ENCODE measurements around the gene UNC79. TPM values are rescaled to one million over a fixed set of nuclear protein-coding genes. Genes with fewer than 3 reads are reported as not detected.

The UNC79 gene
- total RNA-seq, 2 experiments from 2014 or later, result 0.02 TPM; not detected in 1

DNA sequence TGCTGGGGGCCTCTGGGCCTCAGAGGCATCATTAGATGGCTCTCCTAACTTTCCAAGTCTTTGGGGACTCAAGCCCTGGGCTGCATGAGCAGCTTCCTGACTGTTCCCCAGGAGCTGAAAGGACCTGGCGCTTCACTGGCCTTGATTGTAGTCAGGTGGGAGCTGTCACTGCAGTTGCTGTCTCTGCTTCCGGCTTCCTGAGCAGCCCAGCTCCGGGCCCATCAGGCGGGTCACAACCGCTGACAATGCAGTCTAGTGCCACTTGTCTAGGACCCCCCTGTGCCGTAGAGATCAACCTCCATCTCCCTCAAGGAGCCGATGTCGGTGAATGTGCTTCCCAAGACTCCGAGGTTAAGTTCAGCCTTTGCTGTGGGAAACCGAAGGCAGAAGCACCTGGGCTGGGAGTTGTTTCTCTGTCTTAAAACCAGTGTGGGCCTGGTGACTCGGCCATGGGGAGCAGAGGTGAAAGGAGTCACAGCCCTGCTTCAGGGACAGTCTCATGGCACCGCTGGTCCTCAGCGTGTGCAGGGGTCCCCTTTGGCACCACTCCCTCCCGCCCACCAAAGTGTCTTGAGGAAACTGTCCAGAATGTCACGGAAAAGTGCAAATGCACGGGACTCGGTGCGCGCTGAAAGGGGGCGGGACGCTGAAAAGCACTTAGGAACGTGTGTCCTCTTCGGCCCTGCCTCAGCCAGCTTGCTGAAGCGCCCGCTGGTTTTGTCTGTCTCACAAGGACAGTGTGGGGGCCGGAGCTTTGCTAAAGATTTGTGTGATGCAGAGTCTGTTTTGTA lies 312.7 kb downstream of the UNC79 start:
- Mint-ChIP-seq H3K4me1 (no peaks in the 10 kb centered on the region), H3K27me3 (peaks cover 3% of the 10 kb centered on the region)

DNA sequence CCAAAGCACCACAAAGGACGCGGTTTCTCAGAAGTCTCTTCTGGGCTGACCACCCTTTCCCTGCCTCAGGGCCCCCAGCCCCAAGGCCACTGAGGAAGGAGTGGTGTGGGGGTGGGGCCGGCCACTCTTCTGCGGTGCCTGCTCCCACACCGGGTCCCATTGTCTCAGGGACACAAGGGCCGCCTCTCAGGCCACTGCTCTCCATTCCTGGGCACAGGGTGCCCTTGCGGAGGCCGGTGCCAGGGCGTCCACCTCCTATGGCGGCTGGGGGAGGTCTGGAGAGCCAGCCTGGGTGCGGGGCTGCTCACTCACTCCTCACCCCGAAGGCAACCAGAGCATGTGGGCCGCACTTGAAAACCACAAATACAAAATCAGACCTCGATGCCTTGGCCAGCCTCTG lies 313.4 kb downstream of the UNC79 start:
- Mint-ChIP-seq H3K4me1 (no peaks in the 10 kb centered on the region), H3K27me3 (peaks cover 3% of the 10 kb centered on the region), H3K36me3 (no peaks in the 10 kb centered on the region), H3K4me3 (no peak overlapping the region), H3K9me3 (ENCODE audit: low read depth) (no peaks in the 10 kb centered on the region), H3K27ac (no peak overlapping the region)
- CTCF ChIA-PET, result no interaction called here
- DNase-seq (no peak), ATAC-seq (no peak)

More for the DNA sequence above, 312.7 kb downstream of the UNC79 start:
- Mint-ChIP-seq H3K4me3 (no peak overlapping the region), H3K27ac (no peak overlapping the region), H3K36me3 (no peaks in the 10 kb centered on the region), H3K9me3 (ENCODE audit: low read depth) (no peaks in the 10 kb centered on the region)
- CTCF ChIA-PET, result no interaction called here
- ATAC-seq (no peak), DNase-seq (no peak)

DNA sequence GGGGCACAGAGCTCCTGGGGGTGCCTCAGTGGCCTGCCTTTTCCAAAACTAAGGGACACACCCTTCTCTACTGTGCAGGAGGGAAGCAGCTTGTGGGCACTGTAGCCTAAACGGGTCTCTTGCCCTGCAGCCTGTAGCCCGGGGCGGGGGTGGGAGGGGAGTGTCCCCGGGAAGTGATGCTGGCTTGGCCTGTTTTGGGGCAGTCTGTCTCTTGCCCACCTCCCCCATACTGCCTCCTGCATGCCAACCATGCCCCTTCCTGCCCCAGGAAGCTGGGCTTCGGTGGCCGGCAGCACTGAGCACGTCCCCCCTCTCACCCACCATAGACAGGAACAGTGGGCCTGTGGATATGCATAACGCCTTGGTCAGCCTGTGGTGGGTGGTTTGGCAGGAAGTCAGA lies 314.1 kb downstream of the UNC79 start:
- H3K4me1 Mint-ChIP-seq, result no peaks in the 10 kb centered on the region
- H3K27me3 Mint-ChIP-seq, result no peaks in the 10 kb centered on the region
- DNase-seq, result no peak
- H3K9me3 Mint-ChIP-seq (ENCODE audit: low read depth), result no peaks in the 10 kb centered on the region
- ATAC-seq, result no peak
- CTCF ChIA-PET, result no interaction called here
- no peak overlapping the region for H3K4me3 Mint-ChIP-seq
- no peaks in the 10 kb centered on the region for H3K36me3 Mint-ChIP-seq
- no peak overlapping the region for H3K27ac Mint-ChIP-seq

DNA sequence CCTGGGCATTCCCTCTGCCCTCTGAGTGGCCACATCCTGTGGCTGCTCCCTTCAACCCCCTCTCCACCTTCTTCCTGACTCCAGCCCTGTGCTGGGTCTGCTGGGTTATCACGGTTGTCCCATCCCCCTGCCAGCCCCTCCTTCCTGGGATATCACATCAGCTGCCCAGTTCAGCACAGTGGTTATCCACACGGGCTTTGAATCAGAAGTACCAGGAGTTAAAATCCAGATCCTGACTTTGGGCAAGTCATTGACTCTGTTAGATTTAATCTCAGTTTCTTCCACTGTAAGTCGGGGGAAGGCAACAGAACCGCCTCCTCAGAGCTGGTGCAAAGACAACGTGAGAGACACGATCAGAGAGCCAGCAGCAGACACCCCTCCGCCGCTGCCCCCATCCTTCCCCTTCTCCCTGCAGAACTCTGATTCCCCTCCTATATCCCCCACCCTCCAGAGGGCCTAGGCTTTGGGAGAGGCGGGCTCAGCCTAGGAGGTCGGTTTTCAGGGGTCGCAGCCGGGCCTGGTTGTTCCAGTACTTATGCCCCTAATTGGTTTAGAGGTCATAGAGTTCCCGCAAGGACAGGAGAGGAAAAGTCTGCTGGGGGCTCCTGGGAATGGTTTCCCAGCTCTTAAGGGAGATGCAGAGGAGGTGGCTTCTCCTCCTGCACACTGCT lies 315.0 kb downstream of the UNC79 start:
- H3K9me3 Mint-ChIP-seq (ENCODE audit: low read depth), result no peaks in the 10 kb centered on the region
- no peaks in the 10 kb centered on the region for H3K36me3 Mint-ChIP-seq
- no peak overlapping the region for H3K4me3 Mint-ChIP-seq
- DNase-seq (no peak), ATAC-seq (no peak)
- H3K27ac Mint-ChIP-seq, result no peak overlapping the region
- CTCF ChIA-PET, result no interaction called here
- no peaks in the 10 kb centered on the region for H3K4me1 Mint-ChIP-seq
- H3K27me3 Mint-ChIP-seq, result no peaks in the 10 kb centered on the region

DNA sequence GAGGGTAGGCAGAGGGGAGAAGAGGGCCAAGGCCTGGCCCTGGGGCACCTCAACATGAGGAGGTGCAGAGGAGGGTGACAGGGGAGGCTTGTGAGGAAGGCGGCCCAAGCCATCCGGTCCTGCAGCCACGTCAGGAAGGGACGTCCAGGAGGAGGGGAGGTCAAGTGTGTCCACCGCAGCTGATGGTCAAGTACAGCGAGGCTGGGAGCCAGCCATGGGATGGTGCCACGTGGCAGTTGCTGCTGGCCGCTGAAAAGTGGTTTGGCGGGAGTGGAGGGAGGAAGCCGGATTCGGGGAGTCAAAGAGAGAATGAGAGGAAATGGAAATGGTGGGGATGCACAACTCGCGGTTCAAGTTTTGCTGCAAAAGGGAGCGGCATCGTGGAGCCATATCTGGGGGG lies 316.4 kb downstream of the UNC79 start:
- H3K4me1 Mint-ChIP-seq, result no peaks in the 10 kb centered on the region
- no peaks in the 10 kb centered on the region for H3K9me3 Mint-ChIP-seq (ENCODE audit: low read depth)
- ATAC-seq, result no peak
- H3K27me3 Mint-ChIP-seq, result no peaks in the 10 kb centered on the region
- H3K4me3 Mint-ChIP-seq, result no peak overlapping the region
- H3K27ac Mint-ChIP-seq, result no peak overlapping the region
- CTCF ChIA-PET, result no interaction called here
- no peak for DNase-seq
- no peaks in the 10 kb centered on the region for H3K36me3 Mint-ChIP-seq

DNA sequence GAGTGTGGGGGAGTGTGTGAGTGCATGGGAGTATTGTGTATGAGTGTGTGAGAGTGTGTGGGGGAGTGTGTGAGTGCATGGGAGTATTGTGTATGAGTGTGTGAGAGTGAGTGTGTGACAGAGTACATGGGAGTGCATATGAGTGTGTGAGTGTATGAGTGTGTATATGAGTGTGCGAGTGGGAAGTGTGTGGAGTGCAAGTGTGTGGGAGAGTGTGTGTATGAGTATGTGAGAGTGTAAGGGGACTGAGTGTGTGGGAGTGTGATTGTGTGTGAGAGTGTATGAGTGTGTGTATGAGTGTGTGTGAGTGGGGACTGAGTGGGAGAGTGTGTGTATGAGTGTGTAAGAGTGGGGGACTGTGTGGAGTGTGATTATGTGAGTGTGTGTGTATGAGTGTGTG lies 316.8 kb downstream of the UNC79 start:
- CTCF ChIA-PET, result no interaction called here
- Mint-ChIP-seq H3K9me3 (ENCODE audit: low read depth) (no peaks in the 10 kb centered on the region), H3K27me3 (no peaks in the 10 kb centered on the region), H3K36me3 (no peaks in the 10 kb centered on the region), H3K4me1 (no peaks in the 10 kb centered on the region), H3K27ac (no peak overlapping the region), H3K4me3 (no peak overlapping the region)
- DNase-seq (no peak), ATAC-seq (no peak)

DNA sequence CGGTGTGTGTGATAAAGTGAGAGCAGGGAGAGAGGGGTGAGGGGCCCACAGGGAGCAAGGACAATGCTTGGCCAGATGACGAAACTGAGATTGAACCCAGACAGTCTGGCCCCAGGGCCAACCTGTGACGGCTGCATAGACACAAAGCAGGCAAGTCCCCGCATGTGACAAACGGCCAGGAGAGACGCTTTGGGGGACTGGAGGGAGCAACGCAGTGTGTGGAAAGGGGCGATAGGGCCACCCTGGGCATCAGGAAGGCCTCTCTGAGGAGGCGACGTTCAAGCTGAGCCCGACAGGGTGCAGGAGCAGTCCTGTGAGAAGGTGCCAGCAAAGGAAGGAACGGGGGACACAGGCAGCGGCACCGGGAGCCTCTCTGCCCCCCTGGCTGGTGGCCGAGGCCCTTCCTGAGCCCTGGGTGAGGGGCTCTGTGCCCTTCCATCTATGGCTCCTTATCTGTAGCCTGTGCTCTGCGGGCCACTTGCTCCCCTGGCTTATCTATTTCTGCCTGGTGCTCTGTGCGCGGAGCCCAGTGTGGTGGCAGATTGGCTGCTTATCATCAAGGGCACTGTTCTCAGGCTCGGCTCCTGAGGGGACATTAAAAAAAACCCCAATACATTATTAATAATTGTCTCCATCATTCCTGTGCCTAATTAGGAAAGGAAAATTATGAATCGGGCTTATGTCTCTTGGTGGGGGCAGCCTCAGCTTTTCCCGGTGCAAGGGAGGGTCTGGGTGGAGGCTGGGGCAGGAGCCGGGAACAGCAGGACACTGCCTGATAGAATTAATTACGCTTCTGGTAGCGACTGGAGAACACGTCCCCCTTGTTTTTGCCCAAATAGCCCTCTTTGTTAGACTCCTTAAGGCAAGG lies 317.7 kb downstream of the UNC79 start:
- Mint-ChIP-seq H3K27me3 (no peaks in the 10 kb centered on the region), H3K27ac (no peak overlapping the region), H3K36me3 (no peaks in the 10 kb centered on the region), H3K4me3 (no peak overlapping the region), H3K4me1 (no peaks in the 10 kb centered on the region), H3K9me3 (ENCODE audit: low read depth) (no peaks in the 10 kb centered on the region)
- CTCF ChIA-PET, result no interaction called here
- DNase-seq, result no peak
- no peak for ATAC-seq

DNA sequence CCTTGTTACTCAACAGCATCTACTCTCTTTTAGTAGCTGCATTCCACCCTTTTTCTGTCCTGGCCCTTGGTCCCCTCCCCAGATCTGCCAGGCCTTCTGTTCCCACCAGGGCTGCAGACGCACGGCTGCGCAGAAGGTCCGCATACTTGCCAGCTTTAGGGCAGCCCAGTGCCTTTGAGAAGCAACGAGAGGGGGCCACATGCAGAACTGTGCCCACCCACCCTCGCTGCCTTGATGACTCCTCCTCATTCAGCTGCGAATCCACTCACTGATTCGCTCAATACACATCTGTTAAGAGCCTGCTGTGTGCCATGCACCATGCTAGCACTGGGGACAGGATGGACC lies 318.3 kb downstream of the UNC79 start:
- no peaks in the 10 kb centered on the region for H3K36me3 Mint-ChIP-seq
- no peak overlapping the region for H3K4me3 Mint-ChIP-seq
- H3K27ac Mint-ChIP-seq, result no peak overlapping the region

DNA sequence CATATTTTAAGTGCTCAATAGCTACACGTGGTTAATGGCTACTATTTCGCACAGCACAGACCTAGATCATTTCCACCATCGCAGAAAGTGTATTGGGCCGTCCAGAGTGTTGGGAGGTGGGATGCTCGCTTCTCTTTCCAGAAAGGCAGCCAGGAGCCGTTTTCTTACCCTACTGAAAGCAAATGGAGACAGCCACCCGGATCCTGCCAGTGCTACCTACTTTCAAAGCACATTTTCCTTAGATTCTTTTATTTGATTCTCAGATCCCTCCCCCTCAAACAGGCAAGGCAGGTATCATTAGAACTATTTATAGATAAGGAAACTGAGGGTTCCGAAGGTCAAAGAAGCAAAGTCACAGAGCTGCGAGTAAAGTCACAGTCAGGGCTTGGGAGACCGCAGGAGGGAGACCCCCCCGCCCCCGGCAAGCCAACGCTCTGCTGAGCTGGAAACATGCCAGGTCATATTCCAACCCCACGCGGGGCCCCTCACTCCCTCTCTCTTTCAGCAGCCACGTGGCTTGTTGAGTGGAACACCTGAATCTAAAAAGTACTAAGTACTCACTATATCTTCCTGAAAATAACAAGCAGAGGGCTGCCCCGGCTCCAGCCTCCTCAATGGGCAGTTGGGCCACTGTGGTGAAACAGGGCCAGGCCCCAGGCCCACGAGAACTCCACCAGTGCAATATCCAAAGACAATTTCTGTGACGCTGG lies 321.4 kb downstream of the UNC79 start:
- H3K36me3 Mint-ChIP-seq, result no peaks in the 10 kb centered on the region
- ATAC-seq, result no peak
- H3K27me3 Mint-ChIP-seq, result no peaks in the 10 kb centered on the region

More for the DNA sequence above, 318.3 kb downstream of the UNC79 start:
- no peak for ATAC-seq
- CTCF ChIA-PET, result no interaction called here
- no peaks in the 10 kb centered on the region for H3K4me1 Mint-ChIP-seq
- no peaks in the 10 kb centered on the region for H3K9me3 Mint-ChIP-seq (ENCODE audit: low read depth)
- no peaks in the 10 kb centered on the region for H3K27me3 Mint-ChIP-seq
- DNase-seq, result no peak

DNA sequence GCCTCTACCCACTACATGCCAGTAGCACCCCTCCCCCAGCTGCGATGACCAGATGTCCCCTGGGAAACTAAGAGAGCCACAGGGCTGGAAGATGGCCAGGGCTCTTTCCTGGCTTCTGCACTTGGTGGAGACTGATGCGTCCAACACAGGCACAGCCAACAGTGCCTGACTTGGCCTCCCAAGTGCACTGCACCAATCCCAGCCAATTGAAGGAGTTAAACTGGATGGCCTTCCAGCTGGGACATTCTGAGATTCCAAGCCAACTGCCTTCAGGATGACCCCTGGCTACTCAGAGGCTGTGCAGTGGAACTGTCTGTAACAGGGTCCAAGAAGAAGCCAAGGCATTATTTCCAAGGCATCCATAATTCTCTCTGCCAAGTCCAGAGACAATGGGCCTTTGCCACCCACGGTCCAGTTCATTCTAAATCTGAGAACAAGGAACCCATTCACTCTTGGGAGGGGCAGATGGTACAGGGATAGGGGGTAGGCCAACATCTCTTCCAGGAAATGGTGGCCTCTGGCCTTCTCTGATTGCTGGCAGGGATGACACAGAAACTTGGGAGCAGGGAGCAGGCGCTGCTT lies 322.3 kb downstream of the UNC79 start:
- Mint-ChIP-seq H3K27ac (no peak overlapping the region), H3K27me3 (no peaks in the 10 kb centered on the region), H3K4me3 (no peak overlapping the region), H3K36me3 (no peaks in the 10 kb centered on the region), H3K4me1 (no peaks in the 10 kb centered on the region), H3K9me3 (ENCODE audit: low read depth) (no peaks in the 10 kb centered on the region)
- CTCF ChIA-PET, result no interaction called here
- no peak for ATAC-seq
- DNase-seq, result no peak

More for the DNA sequence above, 321.4 kb downstream of the UNC79 start:
- DNase-seq, result no peak
- Mint-ChIP-seq H3K4me3 (no peak overlapping the region), H3K9me3 (ENCODE audit: low read depth) (no peaks in the 10 kb centered on the region), H3K4me1 (no peaks in the 10 kb centered on the region), H3K27ac (no peak overlapping the region)
- CTCF ChIA-PET, result interaction anchor here (1.3 kb wide), 1 partner anchor 97 kb away, joined by 3 read pairs; no protein-coding TSS in a partner anchor

DNA sequence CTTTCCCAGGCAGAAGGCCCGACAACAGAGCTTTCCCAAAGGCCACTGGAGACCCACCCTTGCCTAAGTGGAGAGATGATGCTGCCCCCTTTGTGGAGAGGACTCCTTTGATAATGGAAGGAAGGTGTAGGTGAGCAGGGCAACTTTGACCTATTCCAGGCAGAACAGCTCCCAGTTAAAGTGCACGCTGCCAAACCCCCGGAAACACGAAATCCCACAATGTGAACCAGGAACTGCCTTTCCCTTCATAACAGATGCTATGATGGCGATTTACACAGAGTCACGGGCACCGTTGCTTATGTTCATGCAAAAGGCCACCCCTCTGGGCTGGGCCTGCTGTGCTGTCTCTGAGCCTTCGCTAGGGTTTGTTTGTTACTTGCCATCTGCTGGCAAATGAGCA lies 322.9 kb downstream of the UNC79 start:
- Mint-ChIP-seq H3K9me3 (ENCODE audit: low read depth) (no peaks in the 10 kb centered on the region), H3K27me3 (no peaks in the 10 kb centered on the region), H3K4me1 (no peaks in the 10 kb centered on the region), H3K27ac (no peak overlapping the region), H3K4me3 (no peak overlapping the region), H3K36me3 (no peaks in the 10 kb centered on the region)
- DNase-seq (no peak), ATAC-seq (no peak)
- CTCF ChIA-PET, result no interaction called here

DNA sequence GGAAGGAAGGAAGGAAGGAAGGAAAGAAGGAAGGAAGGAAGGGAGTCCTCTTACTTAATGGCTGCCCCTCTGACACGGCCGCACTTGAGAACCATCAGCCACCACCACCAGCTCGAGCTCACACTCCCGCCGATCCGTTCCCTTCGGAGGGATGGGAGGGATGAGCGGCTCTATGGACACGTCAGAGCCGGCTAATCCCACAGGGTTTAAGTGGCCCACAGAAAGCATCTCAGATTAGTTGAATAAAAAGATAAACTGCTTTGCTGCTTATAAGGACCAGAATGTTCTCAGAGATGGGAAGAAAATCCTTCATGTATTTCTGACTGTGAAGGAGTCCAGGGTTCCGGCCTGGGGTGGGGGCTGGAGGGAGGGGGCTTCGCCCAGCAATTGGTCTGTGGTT lies 326.5 kb downstream of the UNC79 start:
- ATAC-seq, result no peak
- Mint-ChIP-seq H3K9me3 (ENCODE audit: low read depth) (no peaks in the 10 kb centered on the region), H3K27me3 (peaks cover 10% of the 10 kb centered on the region), H3K4me3 (no peak overlapping the region), H3K27ac (no peak overlapping the region), H3K4me1 (no peaks in the 10 kb centered on the region), H3K36me3 (no peaks in the 10 kb centered on the region)
- DNase-seq, result no peak
- CTCF ChIA-PET, result no interaction called here

Data from activated CD8-positive, alpha-beta memory T cell treated with anti-CD3 and anti-CD28 coated beads, Interleukin-2, amount 10 ng/mL, durations not matched to agents 7 days and 5 days (primary cell).